GM18517 (cell line): ENCODE measurements around the gene TES.
"Not testable (repeated sequence)": the region's sequence is repeated elsewhere in the genome, so short reads cannot be mapped to it uniquely, and the experiment has no call there.

Experiments used
- ATAC-seq: cut with Tn5 transposase; IDR thresholded peaks from one replicate; pipeline ENCODE4 v1.9.1; 2021; ENCODE audit warnings: mild to moderate bottlenecking, moderate library complexity; ENCODE audit not compliant: unreplicated experiment

Gene TES

GRCh38 chr7:116210345-116211005 is at the start of gene TES:
TES (plus strand) TSS chr7:116210539; CDS start chr7:116210708, 169 bp downstream.
- peak; percentile 72 for ATAC-seq

DNA sequence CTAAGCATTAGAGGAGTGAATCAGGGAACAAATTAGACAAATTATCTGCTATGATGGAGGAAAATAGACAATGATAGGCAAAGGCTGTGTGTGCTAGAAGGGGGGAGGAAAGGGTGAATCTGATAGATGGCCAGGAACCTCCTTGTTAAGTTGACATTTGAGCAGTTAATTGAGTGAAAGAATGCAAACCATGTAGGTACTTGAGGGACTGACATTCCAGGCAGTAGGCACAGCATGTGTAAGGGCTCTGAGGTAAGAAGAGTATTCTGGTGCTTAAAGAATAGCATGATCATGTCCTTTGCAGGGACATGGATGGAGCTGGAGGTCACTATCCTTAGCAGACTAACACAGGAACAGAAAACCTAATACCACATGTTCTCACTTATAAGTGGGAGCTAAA is 48.6 kb upstream of the TES start:
- ATAC-seq: no peak

DNA sequence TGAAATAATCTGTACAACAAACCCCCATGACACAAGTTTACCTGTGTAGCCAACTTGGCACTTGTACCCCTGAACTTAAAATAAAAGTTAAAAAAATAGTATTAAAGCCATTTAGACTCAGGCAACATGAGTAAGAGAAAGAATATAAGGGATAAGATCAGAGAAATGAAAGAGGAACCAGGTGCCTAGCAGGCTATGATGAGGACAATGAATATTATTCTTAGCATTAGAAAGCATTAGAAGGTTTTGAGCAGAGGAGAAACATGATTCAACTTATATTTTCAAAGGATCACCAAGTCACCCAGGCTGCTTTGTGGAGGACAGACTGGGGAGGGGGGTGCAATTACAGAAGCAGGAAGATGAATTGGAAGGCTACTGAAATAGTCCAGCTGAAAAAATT is 48.1 kb upstream of the TES start:
- ATAC-seq: no peak

- no peak for ATAC-seq
Observed at GRCh38 chr7:116162992-116163391, 47.3 kb upstream of the TES start.

GRCh38 chr7:116164552-116165306 is 45.6 kb upstream of the TES start:
- no peak for ATAC-seq

- peak; percentile 60 for ATAC-seq
Observed at GRCh38 chr7:116165717-116166116, 44.6 kb upstream of the TES start.

DNA sequence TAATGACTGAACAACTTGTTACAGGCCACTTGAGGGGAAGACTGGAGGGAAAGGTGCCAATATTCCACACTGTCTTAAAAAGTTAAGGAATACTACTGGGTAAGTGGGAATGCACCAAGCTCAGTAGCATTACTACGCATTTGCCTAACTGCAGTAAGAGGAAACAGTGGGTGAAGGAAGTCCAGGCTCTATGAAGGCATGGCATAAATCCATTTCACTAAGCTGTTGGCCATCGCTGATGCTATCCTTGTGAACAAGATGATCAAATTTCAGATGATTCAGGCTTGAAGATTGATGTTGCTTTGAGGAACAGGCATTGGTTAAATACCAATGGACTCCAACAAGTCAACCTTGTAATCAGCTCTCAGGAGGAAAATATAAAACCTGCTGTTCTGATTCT is 44.2 kb upstream of the TES start:
- no peak for ATAC-seq

- ATAC-seq: no peak
Observed at GRCh38 chr7:116167177-116167576, 43.2 kb upstream of the TES start.

DNA sequence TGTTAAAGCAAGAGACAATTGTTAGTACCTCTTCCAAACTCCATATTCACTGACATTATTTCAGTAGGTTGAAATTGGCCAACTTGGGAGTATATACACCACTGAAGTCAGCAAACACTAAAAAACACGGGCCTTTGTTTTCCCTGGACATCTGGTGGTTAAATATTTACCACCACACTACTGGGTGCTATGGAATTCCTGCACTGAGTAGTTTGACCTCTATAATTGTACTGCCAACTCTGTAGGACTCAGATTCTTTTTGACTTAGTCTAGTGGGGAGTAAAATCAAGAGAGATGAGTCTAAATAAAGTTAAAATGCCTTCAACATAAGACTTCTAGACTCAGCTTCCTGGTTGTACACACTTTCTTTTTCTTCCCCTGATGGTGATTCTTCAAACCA is 41.3 kb upstream of the TES start:
- no peak for ATAC-seq

GRCh38 chr7:116170180-116170579 is 40.2 kb upstream of the TES start:
- ATAC-seq: no peak

DNA sequence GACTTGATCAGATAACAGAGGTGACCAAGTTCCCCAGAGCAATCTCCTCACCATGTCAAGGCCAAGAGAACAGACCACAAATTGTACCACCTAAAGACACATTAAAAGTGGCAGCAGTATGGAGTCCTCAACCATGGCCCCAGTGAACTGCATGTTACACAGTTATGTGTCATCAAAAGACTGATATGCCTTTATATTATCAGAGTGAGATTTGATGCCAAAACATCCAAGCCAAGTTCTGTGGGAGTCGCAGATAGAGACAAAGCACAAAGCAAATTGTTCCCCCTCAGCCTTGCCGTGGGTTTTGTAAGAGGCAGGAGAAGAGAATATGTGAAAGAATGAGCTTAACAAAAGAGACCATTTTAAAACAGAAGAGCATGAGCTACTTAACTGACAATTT is 39.2 kb upstream of the TES start:
- no peak for ATAC-seq

DNA sequence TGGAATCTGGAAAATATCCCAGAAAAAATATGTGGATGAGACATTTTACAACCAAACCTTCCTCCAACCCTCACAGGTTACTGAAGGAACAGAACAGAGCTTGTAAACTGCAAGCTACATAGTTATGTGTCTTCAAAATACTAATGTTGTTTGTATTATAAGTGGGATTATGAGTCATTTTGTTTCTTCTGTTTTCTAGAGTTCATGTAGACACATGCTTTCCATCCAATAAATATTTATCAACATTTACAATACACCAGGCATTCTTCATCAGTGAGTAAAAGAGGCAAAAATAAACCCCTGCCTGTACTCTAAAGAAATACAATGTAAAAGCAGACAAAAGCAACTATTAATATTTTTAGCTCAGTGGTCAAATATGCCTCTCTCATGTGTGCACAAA is 38.0 kb upstream of the TES start:
- ATAC-seq: no peak

DNA sequence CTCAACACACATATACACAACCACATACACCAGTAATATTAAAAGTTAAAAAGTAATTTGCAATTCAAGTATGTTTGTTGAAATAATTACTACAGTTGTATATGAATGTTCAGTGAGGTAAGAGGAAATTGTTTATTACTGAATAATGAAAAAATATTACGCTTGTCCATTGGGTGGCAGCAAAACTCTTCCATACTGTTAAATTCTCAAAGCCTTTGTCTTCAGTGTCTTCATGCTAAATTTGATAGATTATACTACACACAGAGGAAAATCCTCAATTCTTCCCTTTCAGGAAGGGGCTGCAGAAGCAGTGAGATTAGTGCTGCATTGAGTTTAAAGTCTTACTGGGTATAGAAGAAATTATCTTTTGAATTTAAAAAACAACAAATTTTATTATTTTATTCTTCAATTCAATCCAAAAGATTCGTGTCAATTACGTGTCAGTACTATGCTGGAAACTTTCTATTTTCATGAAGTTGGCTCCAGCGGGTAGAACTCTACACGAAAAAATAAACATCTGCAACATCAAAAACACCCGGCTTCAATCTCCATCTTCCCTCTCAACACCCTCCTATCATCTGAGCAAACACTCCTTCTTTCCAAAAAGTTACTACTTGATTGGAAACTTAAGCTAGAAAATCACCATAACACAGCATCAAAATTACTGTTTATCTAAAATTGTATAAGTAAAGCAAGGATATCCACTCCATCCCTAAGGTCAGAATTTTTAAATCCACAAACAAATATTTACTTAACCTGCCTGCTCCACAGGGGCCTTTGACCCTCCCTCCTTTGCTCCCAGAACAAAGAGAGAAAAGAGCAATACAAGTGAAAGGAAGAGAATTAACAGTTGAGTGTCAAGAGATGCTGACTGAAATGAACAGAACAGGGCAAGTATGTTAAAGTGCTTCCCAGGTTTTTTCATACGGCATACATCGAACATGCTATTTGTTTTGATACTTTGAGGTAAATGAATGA is 37.0 kb upstream of the TES start:
- ATAC-seq: peak; percentile 61

GRCh38 chr7:116175095-116175494 is 35.2 kb upstream of the TES start:
- ATAC-seq: not testable (repeated sequence)

DNA sequence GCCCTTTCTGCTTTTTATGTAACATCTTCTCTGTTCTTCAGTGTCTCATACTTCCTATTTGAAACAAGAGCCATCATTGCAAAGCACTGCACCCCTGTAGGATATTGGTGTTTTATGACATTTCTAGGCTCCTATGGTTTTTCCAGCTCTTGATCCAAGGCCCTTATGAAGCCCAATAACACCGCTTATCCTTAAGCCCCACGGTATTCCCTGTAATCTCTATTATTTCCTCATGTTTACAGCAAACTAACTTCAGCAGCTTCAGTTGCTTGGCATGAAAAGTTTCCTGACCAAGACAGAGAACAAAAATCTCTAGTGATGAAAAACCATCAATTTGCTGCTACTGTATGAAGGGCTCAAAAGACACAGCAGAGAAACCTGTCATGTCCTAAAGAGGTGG is 34.1 kb upstream of the TES start:
- ATAC-seq: no peak

DNA sequence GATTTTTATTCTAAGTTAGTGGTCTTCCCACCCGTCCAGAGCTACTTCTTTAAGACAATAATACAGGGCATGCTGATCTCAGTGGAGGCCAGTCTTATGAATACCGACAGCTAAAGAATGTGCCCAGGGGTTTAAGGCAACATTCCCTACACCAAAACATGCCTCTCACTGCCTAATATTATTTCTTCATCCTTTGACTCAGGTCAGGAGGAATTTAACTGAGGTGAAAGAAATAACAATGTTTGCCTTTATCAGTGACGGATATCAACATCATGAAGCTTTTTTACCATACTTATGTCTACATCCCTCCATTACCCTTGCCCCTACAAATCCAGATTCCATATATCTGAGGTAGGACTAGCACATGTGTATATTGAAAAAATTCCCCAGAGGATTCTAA is 33.3 kb upstream of the TES start:
- no peak for ATAC-seq

- ATAC-seq: peak; percentile 87
Observed at GRCh38 chr7:116180302-116180701, 30.0 kb upstream of the TES start.

DNA sequence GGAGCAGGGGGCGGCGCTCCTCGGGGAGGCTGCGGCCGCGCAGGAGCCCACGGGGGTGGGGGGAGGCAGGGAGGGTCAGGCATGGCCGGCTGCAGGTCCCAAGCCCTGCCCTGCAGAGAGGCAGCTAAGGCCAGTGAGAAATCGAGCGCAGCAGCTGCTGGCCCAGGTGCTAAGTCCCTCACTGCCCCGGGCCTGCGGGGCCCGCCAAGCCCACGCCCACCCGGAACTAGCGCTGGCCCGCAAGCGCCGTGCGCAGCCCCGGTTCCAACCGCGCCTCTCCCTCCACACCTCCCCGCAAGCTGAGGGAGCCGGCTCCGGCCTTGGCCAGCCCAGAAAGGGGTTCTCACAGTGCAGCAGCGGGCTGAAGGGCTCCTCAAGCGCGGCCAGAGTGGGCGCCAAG is 28.3 kb upstream of the TES start:
- no peak for ATAC-seq

DNA sequence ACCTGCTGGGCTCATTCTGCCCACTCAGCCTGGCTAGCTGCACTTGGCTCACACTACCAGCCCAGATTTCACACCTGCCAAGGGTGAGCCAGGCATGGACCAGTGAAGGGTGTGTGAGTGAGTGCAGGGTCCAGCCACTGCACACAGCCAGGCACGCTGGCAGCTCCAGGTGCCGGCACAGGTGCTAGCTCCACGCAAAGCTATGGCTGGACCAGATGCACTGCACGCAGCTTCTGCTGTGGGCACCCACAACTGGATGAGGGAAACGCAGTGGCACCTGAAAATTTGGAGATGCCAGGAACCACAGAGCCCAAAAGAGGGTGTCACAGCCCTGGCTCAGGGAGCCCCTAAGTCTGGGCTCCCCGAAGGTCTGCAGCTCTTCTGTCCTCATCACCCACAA is 24.9 kb upstream of the TES start:
- ATAC-seq: no peak

DNA sequence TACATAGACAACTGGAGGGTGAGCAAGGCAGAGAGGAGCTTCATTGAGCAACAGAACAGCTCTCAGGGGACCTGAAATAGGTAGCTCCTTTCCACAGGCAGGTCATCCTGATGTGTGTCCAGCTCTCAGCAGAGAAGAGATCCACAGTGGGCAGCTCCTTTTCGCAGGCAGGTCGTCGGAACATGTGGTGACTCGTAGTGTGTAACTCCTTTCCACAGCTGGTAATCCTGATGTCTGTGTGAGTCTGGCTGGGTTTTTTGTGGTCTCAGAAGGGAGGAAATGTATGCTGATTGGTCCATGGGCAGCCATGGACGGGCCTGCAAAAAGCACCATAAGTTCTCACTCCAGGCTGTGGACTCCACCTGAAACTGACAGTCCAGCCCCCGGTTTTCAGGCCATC is 24.4 kb upstream of the TES start:
- no peak for ATAC-seq

GRCh38 chr7:116187400-116187799 is 22.9 kb upstream of the TES start:
- ATAC-seq: no peak
